ENCODE results near the gene INS.

Gene INS

DNA sequence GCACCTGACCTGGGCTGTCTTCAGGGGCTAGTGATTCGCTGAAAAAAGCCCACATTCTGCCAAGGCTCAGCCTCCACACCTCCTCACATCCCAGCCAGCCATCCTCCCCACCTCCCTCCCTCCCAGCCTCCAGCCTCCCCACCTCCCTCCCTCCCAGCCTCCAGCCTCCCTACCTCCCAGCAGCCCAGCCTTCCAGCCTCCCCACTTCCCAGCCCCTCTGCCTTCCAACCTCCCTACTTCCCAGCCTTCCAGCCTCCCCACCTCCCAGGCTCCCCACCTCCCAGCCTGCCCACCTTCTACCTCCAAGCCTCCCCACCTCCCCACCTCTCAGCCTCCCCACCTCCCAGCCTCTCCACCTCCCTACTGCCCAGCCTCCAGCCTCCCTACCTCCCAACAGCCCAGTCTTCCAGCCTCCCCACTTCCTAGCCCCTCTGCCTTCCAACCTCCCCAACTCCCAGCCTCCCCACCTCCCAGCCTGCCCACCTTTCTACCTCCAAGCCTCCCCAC, 44.3 kb upstream of the INS start:
- no peak for DNase-seq (ENCODE audit: insufficient read length, low spot score)
- FAIRE-seq, result no peak
- TF ChIP-seq PAX5 (IDR thresholded peaks at IDR 0.05; ENCODE audit: insufficient read depth, low read length, severe bottlenecking) (no peak), SPI1 (IDR thresholded peaks at IDR 0.05; ENCODE audit: low read depth, low read length) (no peak), POLR2A (IDR thresholded peaks at IDR 0.05; ENCODE audit: low read depth, low read length) (no peak), POLR2AphosphoS5 (IDR thresholded peaks at IDR 0.05; ENCODE audit: low read depth, low read length) (no peak), POU2F2 (IDR thresholded peaks at IDR 0.05; ENCODE audit: low read depth, low read length) (no peak), TAF1 (IDR thresholded peaks at IDR 0.05; ENCODE audit: low read depth, low read length) (no peak)

DNA sequence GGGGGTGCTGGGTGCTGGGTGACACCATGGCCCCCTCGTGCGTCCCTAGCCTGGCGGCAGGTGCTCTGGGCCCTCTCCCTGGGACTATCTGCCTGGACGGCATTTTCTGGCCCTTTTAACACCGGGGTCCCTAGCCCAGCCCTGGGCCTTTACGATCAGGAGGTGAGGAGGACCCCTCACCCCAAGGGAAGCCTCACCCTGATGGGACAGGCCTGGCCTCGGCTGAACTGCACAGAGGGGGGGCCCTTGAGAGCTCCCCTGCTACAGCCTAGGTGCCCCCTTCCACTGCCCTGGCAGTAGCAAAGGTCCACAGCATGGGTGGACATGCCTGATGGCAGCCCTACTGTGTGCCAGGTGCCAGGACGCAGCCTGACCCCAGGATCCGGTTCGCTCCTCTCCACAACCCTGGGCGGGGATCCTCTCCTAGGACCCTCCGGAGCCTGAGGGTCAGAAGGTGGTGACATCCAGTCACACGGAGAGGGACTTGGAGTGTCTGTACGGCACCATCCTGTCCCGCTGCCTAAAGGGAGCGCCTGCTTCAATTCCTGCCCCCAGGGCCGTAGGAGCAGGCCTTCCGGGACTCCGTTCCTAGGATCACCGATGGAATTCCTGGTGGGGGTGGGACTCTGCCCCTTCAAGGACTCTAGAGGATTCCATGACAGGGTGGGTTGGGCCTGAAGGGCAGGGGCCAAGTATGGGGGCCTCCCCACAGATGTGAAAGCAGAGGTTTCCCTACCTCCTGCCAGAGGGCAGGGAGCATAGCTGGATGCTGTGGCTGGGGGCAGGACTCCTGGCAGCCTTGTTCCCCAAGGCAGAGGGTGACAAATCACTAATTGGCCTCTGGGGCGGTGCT, 43.6 kb upstream of the INS start:
- FAIRE-seq, result no peak
- DNase-seq (ENCODE audit: insufficient read length, low spot score), result no peak
- TF ChIP-seq SPI1 (IDR thresholded peaks at IDR 0.05; ENCODE audit: low read depth, low read length), result no peak
- TF ChIP-seq POLR2A (IDR thresholded peaks at IDR 0.05; ENCODE audit: low read depth, low read length), result no peak
- no peak for TF ChIP-seq POLR2AphosphoS5 (IDR thresholded peaks at IDR 0.05; ENCODE audit: low read depth, low read length)
- no peak for TF ChIP-seq POU2F2 (IDR thresholded peaks at IDR 0.05; ENCODE audit: low read depth, low read length)
- no peak for TF ChIP-seq TAF1 (IDR thresholded peaks at IDR 0.05; ENCODE audit: low read depth, low read length)
- TF ChIP-seq PAX5 (IDR thresholded peaks at IDR 0.05; ENCODE audit: insufficient read depth, low read length, severe bottlenecking), result no peak

DNA sequence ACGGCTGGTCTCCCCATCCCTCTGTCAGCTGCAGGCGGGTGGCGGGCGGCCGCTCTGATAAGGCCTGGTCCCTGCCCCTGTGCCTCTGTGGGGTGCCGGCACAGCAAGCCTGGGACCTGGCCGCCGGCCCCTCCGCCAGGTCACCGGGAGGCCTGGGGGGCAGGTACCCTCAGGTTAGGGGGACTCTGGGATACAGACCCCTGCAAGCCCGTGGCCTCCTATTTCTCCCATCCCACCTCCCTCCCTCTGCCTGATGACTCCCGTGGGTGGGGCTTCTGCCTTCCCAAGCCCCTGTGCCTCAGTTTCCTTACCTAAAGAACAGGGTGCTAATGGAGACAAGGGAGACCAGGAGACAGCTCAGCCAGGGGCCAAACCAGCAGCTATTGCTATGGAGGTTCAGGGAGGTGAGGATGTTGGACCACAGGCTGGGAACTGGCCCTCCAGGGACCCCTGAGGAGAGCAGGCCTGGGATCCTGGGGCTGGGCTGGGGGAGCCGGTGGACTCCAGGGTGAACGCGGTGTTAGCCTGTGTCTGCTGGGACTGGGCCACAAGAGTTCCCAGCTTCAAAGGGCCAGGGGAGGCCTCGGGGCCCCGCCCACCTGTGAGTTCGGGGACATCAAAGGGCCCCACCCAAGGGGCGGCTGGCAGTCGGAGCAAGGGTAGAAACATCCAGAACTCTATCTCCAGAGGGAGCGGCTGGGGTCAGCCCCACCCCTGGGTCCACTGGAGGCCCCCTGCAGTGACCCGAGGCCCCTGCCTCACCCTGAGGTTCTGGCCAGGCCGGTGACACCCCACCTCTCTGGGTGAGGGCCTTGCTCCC, 42.6 kb upstream of the INS start:
- FAIRE-seq (no peak), DNase-seq (ENCODE audit: insufficient read length, low spot score) (no peak)
- TF ChIP-seq TAF1 (IDR thresholded peaks at IDR 0.05; ENCODE audit: low read depth, low read length), result no peak
- TF ChIP-seq POLR2AphosphoS5 (IDR thresholded peaks at IDR 0.05; ENCODE audit: low read depth, low read length), result no peak
- TF ChIP-seq PAX5 (IDR thresholded peaks at IDR 0.05; ENCODE audit: insufficient read depth, low read length, severe bottlenecking), result no peak
- TF ChIP-seq SPI1 (IDR thresholded peaks at IDR 0.05; ENCODE audit: low read depth, low read length), result no peak
- no peak for TF ChIP-seq POLR2A (IDR thresholded peaks at IDR 0.05; ENCODE audit: low read depth, low read length)
- no peak for TF ChIP-seq POU2F2 (IDR thresholded peaks at IDR 0.05; ENCODE audit: low read depth, low read length)

DNA sequence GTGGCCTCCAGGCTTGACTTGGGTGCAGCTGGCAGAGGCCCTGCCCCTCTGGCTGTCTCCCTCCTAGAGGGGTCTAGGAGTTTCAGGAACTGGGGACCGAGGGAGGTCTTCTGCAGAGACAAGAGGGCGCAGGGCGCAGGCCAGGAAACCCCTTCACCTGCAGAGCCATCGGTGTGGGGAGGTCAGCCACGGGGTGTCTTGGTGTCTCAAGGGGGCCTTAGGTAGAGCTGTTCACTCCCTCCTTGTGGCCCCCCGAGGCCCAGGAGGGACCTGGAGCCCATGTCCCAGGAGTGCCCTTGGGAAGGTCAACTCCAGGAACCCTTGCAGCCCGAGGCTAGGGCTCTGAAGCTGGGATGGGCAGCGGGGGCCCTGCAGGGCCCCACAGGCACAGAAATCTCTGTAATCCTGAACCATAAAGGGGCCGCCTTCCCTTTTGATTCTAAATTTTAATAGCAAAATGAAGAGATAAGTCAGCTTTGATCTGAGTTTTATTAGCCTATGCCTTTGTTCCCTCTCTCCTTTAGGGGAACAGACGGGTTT, 42.0 kb upstream of the INS start:
- no peak for TF ChIP-seq POLR2A (IDR thresholded peaks at IDR 0.05; ENCODE audit: low read depth, low read length)
- no peak for TF ChIP-seq TAF1 (IDR thresholded peaks at IDR 0.05; ENCODE audit: low read depth, low read length)
- TF ChIP-seq PAX5 (IDR thresholded peaks at IDR 0.05; ENCODE audit: insufficient read depth, low read length, severe bottlenecking), result no peak
- no peak for TF ChIP-seq SPI1 (IDR thresholded peaks at IDR 0.05; ENCODE audit: low read depth, low read length)
- no peak for TF ChIP-seq POU2F2 (IDR thresholded peaks at IDR 0.05; ENCODE audit: low read depth, low read length)
- TF ChIP-seq POLR2AphosphoS5 (IDR thresholded peaks at IDR 0.05; ENCODE audit: low read depth, low read length), result no peak
- no peak for DNase-seq (ENCODE audit: insufficient read length, low spot score)
- FAIRE-seq, result no peak

DNA sequence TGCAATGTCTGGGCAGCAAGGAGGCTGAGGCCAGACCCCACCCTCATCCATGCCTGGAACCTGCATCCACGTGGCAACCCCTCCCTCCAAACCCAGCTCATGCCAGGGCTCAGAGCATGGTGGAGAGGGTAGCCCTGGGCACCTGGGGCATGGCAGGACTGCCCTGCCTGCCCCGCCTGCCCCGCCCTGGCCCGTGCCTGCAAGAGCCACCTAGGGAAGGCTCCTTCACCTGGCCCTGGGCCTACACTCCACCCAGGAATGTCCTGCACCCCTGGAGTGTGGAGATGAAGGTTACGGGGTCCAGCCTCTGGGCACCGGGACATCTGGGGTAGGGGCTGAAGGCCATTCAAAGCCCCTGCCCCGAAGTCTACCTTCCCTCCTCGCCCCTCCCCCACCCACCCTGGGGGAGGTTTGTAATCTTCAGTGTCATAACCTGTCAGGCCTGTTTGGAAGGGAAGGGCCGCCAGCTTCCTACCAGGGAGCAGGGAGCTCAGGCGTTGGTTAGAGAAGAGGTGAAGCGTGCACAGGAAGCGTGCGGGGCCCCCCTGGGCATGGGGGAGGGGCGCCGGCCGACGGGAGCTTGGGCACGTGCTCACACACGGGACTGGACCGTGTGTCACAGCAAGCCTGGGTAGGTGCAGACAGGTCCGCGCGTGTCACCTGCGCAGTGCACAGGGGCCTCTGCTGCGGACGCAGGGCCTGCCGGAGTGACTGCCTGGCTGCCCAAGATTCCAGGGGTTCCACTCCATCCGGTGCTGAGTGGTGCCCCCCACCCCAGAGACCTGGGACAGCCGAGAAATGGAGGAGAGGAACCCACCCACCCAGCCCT, 41.3 kb upstream of the INS start:
- no peak for TF ChIP-seq POU2F2 (IDR thresholded peaks at IDR 0.05; ENCODE audit: low read depth, low read length)
- TF ChIP-seq SPI1 (IDR thresholded peaks at IDR 0.05; ENCODE audit: low read depth, low read length), result no peak
- TF ChIP-seq TAF1 (IDR thresholded peaks at IDR 0.05; ENCODE audit: low read depth, low read length), result no peak
- no peak for TF ChIP-seq PAX5 (IDR thresholded peaks at IDR 0.05; ENCODE audit: insufficient read depth, low read length, severe bottlenecking)
- no peak for TF ChIP-seq POLR2AphosphoS5 (IDR thresholded peaks at IDR 0.05; ENCODE audit: low read depth, low read length)
- no peak for TF ChIP-seq POLR2A (IDR thresholded peaks at IDR 0.05; ENCODE audit: low read depth, low read length)
- FAIRE-seq, result no peak
- no peak for DNase-seq (ENCODE audit: insufficient read length, low spot score)

DNA sequence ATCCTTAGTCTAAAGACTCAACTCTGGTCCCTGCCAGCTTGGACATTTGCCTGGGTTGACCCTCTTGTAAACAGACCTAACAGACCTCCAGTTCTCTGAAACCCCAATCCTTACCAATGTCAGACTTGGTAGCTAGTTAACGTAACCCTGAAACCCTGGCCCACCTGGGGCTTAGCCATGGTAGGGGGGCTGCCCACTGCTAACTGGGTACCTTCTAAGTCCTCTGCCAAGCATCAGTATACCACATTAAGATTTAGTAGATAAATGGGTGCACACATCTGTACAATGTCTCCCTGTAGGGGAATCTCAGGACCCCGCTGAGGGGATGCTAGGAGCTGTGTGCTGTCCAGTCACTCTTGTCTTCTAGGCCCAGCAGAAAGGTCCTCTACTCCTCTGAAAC, 40.5 kb upstream of the INS start:
- no peak for DNase-seq (ENCODE audit: insufficient read length, low spot score)
- TF ChIP-seq POLR2A (IDR thresholded peaks at IDR 0.05; ENCODE audit: low read depth, low read length) (no peak), POLR2AphosphoS5 (IDR thresholded peaks at IDR 0.05; ENCODE audit: low read depth, low read length) (no peak), SPI1 (IDR thresholded peaks at IDR 0.05; ENCODE audit: low read depth, low read length) (no peak), POU2F2 (IDR thresholded peaks at IDR 0.05; ENCODE audit: low read depth, low read length) (no peak), PAX5 (IDR thresholded peaks at IDR 0.05; ENCODE audit: insufficient read depth, low read length, severe bottlenecking) (no peak), TAF1 (IDR thresholded peaks at IDR 0.05; ENCODE audit: low read depth, low read length) (no peak)
- no peak for FAIRE-seq

DNA sequence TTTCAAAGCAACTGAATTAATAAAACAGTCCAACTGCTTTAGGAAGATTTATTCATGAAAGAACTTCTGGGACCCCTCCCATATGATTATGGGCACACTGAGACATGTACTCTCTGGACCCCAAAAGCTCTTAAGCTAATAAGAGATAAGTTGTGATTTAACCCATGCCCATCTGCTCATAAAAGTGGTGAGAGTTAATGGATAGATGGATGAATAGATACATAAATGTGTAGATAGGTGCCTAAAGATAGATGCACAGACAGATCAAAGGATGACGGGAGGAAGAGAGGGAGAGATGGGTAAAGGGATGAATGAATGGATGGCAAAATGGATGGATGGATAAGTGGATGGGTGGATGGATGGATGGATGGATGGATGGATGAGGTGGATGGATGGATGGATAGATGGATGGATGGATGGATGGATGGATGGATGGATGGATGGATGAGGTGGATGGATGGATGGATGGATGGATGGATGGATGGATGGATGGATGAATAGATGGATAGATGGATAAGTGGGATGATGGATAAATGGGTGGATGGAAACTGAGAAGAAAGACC, 40.0 kb upstream of the INS start:
- DNase-seq (ENCODE audit: insufficient read length, low spot score) (no peak), FAIRE-seq (no peak)
- TF ChIP-seq POU2F2 (IDR thresholded peaks at IDR 0.05; ENCODE audit: low read depth, low read length) (no peak), POLR2AphosphoS5 (IDR thresholded peaks at IDR 0.05; ENCODE audit: low read depth, low read length) (no peak), PAX5 (IDR thresholded peaks at IDR 0.05; ENCODE audit: insufficient read depth, low read length, severe bottlenecking) (no peak), POLR2A (IDR thresholded peaks at IDR 0.05; ENCODE audit: low read depth, low read length) (no peak), SPI1 (IDR thresholded peaks at IDR 0.05; ENCODE audit: low read depth, low read length) (no peak), TAF1 (IDR thresholded peaks at IDR 0.05; ENCODE audit: low read depth, low read length) (no peak)

DNA sequence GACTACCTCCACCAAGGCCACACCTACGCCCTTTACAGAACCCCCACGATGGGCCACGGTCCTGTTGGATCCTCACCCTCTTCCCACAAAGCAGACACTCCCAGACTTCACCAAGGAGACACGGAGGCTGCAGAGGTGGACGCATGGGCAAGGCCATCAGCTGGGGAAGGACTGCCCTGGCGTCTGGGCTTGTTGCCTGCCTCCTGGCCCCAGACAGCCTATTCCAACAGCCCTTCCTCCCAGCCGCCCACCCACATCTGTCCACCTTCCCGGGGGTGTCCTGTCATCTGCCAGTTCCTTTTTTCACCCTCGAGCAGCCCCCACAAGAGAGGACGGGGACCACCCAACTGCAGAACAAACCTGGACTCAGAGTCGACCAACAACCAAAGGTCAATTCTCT, 39.5 kb upstream of the INS start:
- DNase-seq (ENCODE audit: insufficient read length, low spot score), result no peak
- no peak for FAIRE-seq
- no peak for TF ChIP-seq POU2F2 (IDR thresholded peaks at IDR 0.05; ENCODE audit: low read depth, low read length)

All from GM12891 (cell line).